ENCODE results near the gene SLC35G6. TPM values are rescaled to one million over a fixed set of nuclear protein-coding genes. Genes with fewer than 3 reads are reported as not detected.

Gene SLC35G6
- total RNA-seq, 1 donor from 2014 or later = not detected

DNA sequence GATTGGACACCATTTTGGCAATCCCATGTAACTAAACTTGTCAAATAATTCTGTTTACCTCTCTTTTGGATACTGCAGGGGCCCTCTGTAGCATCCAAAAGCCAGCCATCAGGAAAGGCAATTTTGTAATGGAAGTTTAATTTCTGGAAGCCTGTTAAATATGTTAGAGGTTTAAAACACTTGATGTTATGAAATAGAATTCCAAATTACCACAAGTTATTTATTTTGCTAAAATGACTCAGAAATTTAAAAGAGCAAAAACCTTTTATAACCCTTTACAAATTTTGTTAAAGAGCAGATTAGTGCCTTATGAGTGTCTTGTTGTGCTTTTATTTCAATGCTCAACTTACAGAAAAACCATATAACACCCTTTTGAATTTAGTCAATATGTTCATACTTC lies 47.6 kb downstream of the SLC35G6 start:
- H3K27ac Mint-ChIP-seq = no peak overlapping the region
- H3K27me3 Mint-ChIP-seq = no peaks in the 10 kb centered on the region
- H3K9me3 Mint-ChIP-seq (ENCODE audit: low read depth) = peaks cover 18% of the 10 kb centered on the region
- peaks cover 8% of the 10 kb centered on the region for H3K4me1 Mint-ChIP-seq (ENCODE audit: low read depth)
- TF ChIP-seq CTCF (IDR thresholded peaks at IDR 0.05; ENCODE audit: unreplicated experiment) = no peak
- no peak for DNase-seq (ENCODE audit: low spot score, unreplicated experiment)
- H3K4me3 Mint-ChIP-seq (ENCODE audit: low read depth) = no peak overlapping the region
- H3K36me3 Mint-ChIP-seq (ENCODE audit: insufficient read depth) = peaks cover 11% of the 10 kb centered on the region

DNA sequence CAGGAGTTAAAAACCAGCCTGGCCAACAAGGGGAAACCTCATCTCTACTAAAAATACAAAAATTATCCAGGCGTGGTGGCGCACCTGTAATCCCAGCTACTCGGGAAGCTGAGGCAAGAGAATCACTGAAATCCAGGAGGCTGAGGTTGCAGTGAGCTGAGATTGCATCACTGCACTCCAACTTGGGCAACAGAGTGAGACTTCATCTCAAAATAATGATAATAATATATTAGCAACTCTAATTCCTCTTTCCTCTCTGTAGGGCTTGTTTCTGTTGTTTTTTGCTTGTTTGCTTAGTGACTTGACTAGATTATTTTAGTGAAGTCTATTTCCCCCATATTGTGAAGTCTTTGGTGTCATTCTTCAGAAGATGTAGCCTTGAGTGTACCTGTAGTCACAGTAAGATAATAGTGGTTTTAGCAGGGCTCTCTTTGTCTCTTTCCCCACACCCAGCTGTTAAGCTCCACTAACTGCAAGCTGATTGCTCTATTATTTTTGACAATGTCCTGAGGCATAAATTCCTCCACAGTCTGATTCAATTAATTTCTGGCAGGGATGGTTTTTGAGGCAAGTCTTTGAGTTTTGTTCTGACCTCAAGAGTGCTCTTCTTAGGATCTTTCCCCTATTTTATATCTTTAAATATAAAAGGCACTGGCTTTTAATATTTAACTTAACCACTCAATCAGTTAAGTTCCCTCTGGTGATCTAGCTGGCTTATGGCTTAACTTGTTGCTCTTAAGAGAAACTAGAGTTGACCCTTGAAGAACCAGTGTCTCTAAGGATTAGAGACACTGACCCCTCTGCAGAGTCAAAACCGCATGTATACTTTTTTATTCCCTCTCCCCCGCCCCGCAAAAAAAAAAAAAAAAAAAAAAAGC lies 49.0 kb downstream of the SLC35G6 start:
- no peak for TF ChIP-seq CTCF (IDR thresholded peaks at IDR 0.05; ENCODE audit: unreplicated experiment)
- no peaks in the 10 kb centered on the region for H3K27me3 Mint-ChIP-seq
- no peak for DNase-seq (ENCODE audit: low spot score, unreplicated experiment)
- peaks cover 24% of the 10 kb centered on the region for H3K9me3 Mint-ChIP-seq (ENCODE audit: low read depth)
- H3K4me3 Mint-ChIP-seq (ENCODE audit: low read depth) = no peak overlapping the region
- H3K27ac Mint-ChIP-seq = peak overlapping the region; percentile 59
- peaks cover 8% of the 10 kb centered on the region for H3K4me1 Mint-ChIP-seq (ENCODE audit: low read depth)
- H3K36me3 Mint-ChIP-seq (ENCODE audit: insufficient read depth) = peaks cover 11% of the 10 kb centered on the region

Other genes with a start within 250 kb of the SLC35G6 start
- gene DVL2, start 246.9 kb upstream of the SLC35G6 start, total RNA-seq = 104 TPM in 2 replicates
- gene PHF23, start 242.0 kb upstream of the SLC35G6 start, total RNA-seq = 66.9 and 73.7 TPM in 2 replicates
- 447 and 466 TPM in 2 replicates for gene GABARAP, start 239.0 kb upstream of the SLC35G6 start, total RNA-seq
- 134 and 137 TPM in 2 replicates for gene CTDNEP1, start 229.7 kb upstream of the SLC35G6 start, total RNA-seq
- gene ELP5, start 229.2 kb upstream of the SLC35G6 start, total RNA-seq = 42.3 and 45.0 TPM in 2 replicates
- 137 and 147 TPM in 2 replicates for gene CLDN7, start 219.0 kb upstream of the SLC35G6 start, total RNA-seq
- 1.5 and 2.0 TPM in 2 replicates for gene SLC2A4, start 199.7 kb upstream of the SLC35G6 start, total RNA-seq
- gene YBX2, start 186.8 kb upstream of the SLC35G6 start, total RNA-seq = 2.7 and 4.3 TPM in 2 replicates
- 323 and 338 TPM in 2 replicates for gene EIF5A, start 173.8 kb upstream of the SLC35G6 start, total RNA-seq
- gene GPS2, start 166.1 kb upstream of the SLC35G6 start, total RNA-seq = 77.1 and 81.1 TPM in 2 replicates
- gene NEURL4, start 152.1 kb upstream of the SLC35G6 start, total RNA-seq = 75.2 TPM in 2 replicates
- 1.0 TPM in 1 of 2 replicates, not detected in the other for gene ACAP1, start 144.9 kb upstream of the SLC35G6 start, total RNA-seq
- gene KCTD11, start 129.3 kb upstream of the SLC35G6 start, total RNA-seq = 11.3 and 12.4 TPM in 2 replicates
- gene TMEM95, start 126.3 kb upstream of the SLC35G6 start, total RNA-seq = not detected in 2 replicates
- 9.1 and 13.4 TPM in 2 replicates for gene TNK1, start 100.4 kb upstream of the SLC35G6 start, total RNA-seq
- 35.5 and 37.9 TPM in 2 replicates for gene PLSCR3, start 86.9 kb upstream of the SLC35G6 start, total RNA-seq
- 89.2 and 102 TPM in 2 replicates for gene TMEM256, start 77.3 kb upstream of the SLC35G6 start, total RNA-seq
- gene NLGN2, start 73.6 kb upstream of the SLC35G6 start, total RNA-seq = 30.3 and 34.4 TPM in 2 replicates
- not detected in 2 replicates for gene SPEM1, start 61.1 kb upstream of the SLC35G6 start, total RNA-seq
- not detected in 2 replicates for gene SPEM2, start 55.8 kb upstream of the SLC35G6 start, total RNA-seq
- gene SPEM3, start 52.6 kb upstream of the SLC35G6 start, total RNA-seq = not detected in 2 replicates
- gene TMEM102, start 46.0 kb upstream of the SLC35G6 start, total RNA-seq = 8.1 and 10.0 TPM in 2 replicates
- 4.5 and 5.1 TPM in 2 replicates for gene FGF11, start 41.9 kb upstream of the SLC35G6 start, total RNA-seq
- gene CHRNB1, start 36.4 kb upstream of the SLC35G6 start, total RNA-seq = 17.2 and 19.1 TPM in 2 replicates
- 26.8 and 28.4 TPM in 2 replicates for gene ZBTB4, start 1.8 kb upstream of the SLC35G6 start, total RNA-seq
- gene POLR2A, start 2.9 kb downstream of the SLC35G6 start, total RNA-seq = 195 and 210 TPM in 2 replicates
- 9.4 and 10.7 TPM in 2 replicates for gene TNFSF12, start 67.6 kb downstream of the SLC35G6 start, total RNA-seq
- 4.1 and 4.7 TPM in 2 replicates for gene TNFSF13, start 77.3 kb downstream of the SLC35G6 start, total RNA-seq
- gene SENP3, start 80.5 kb downstream of the SLC35G6 start, total RNA-seq = 58.2 and 62.5 TPM in 2 replicates
- not detected in 2 replicates for gene CD68, start 98.2 kb downstream of the SLC35G6 start, total RNA-seq
- gene MPDU1, start 102.4 kb downstream of the SLC35G6 start, total RNA-seq = 71.4 and 71.9 TPM in 2 replicates
- 0.93 and 1.0 TPM in 2 replicates for gene SOX15, start 108.6 kb downstream of the SLC35G6 start, total RNA-seq
- gene FXR2, start 133.5 kb downstream of the SLC35G6 start, total RNA-seq = 53.6 and 61.4 TPM in 2 replicates
- 108 and 120 TPM in 2 replicates for gene SAT2, start 146.4 kb downstream of the SLC35G6 start, total RNA-seq
- 5.1 and 5.9 TPM in 2 replicates for gene SHBG, start 148.7 kb downstream of the SLC35G6 start, total RNA-seq
- 1.5 and 2.1 TPM in 2 replicates for gene ATP1B2, start 169.5 kb downstream of the SLC35G6 start, total RNA-seq
- 106 and 121 TPM in 2 replicates for gene TP53, start 206.0 kb downstream of the SLC35G6 start, total RNA-seq
- 26.4 and 28.0 TPM in 2 replicates for gene WRAP53, start 207.0 kb downstream of the SLC35G6 start, total RNA-seq
- 32.3 and 34.5 TPM in 2 replicates for gene EFNB3, start 223.8 kb downstream of the SLC35G6 start, total RNA-seq
- gene DNAH2, start 236.3 kb downstream of the SLC35G6 start, total RNA-seq = 0.22 and 0.29 TPM in 2 replicates

All from progenitor cell of endocrine pancreas (in vitro differentiated cells).